HG02943 (cell line): Measurements from ENCODE around the gene FRMD3.

Experiments
- ATAC-seq: cut with Tn5 transposase; IDR thresholded peaks from one replicate; pipeline ENCODE4 v1.9.1; 2021; ENCODE audit warnings: mild to moderate bottlenecking, low read depth, moderate library complexity; ENCODE audit not compliant: unreplicated experiment

Gene FRMD3

DNA sequence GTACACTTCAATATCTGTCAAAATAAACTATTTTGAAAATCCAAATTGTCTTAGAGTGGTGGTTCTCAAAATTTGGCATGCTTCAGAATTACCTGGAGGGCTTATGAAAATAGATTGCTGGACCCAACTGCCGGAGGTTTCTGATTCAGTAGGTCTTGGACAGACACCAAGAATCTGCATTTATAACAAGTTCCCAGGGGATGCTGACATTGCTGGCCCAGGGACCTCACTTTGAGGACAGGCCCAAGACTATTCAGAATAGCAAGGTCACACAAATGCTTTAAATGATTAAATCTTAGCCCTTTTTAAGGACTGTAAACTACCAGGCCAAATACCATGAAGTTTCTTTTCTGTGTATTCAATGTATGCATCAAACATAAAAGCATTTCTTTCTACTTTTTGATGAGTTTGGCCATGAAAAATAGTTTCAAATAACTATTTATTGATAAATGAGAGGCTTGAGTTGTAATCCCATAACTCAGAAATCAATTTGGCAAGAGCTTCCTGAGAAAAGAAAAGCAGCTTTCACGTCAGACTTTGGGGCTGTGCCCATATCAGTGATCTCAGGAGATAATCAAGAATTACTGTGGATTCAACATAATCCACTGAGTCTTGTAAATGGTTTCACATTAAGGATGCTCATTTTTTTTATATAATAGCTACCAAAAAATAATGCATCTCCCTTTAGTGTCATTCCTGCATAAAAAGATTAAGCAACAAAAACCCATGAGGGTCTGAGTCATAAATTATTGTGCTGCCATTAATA is 191.4 kb downstream of the FRMD3 start:
- no peak for ATAC-seq

DNA sequence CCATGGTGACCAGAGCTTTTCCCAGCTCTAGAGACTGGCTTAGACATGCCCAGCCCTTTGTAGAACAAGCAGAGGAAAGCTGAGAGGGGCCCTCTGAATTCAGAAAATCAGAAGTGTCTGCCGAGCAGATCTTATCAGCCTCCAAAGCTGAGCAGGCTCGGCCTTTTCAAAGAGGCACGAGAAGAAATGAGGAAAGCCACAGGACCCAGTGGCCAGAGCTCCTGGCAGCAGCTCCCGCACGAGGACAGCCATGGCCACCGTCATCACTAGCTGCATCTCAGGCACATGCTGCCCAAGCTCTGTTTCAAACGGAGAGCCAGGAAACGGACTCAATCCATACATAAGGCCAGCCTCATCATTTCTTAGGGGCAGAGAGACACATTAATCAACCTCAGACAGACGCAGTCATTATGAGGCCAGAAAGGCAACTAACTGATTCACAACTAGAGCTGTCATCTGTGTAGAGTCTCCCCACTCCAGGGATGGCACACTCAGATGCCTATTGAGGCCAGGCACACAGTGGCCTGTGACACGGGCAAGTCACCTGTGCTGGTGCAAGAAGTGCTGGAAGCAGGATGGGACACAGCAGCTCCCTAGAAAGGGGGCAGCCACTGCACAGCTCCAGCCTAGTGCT is 194.7 kb downstream of the FRMD3 start:
- ATAC-seq: no peak

DNA sequence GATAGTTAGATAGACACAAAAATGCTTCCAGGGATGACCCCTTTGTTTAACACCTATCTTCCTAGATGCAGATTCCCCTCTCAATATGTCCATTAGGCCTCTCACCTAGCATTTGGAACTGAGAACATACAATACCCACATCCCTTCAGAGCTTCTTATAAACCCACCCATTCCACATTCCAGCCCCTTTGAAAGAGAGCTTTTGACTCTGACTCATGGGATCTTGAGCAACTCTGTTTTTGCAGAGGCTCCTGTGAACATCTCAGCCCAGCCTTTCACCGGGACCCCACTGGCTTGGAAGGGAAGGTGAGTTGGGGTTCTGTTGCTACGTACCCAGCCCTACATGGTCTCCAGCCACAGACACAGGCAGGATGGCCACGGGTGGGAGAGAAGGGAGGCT is 195.5 kb downstream of the FRMD3 start:
- no peak for ATAC-seq

DNA sequence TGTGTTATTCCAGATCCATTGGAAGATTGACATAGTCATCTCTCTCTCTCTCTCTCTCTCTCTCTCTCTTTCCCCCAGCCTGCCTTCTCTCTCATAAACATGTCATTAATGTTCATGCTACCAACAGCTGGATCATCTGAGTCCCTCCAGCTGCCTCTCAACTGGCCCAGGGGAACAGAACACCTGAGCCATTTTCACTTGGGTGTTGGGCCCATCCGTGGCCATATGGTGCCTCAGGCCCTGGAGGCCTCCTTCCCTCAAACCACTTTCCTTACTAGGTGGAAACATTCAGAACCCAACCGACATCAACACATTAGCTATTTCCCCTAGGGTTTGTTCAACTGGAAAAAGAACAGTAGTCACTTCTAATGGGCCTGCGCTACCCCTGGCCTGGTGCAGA is 196.2 kb downstream of the FRMD3 start:
- ATAC-seq: no peak

DNA sequence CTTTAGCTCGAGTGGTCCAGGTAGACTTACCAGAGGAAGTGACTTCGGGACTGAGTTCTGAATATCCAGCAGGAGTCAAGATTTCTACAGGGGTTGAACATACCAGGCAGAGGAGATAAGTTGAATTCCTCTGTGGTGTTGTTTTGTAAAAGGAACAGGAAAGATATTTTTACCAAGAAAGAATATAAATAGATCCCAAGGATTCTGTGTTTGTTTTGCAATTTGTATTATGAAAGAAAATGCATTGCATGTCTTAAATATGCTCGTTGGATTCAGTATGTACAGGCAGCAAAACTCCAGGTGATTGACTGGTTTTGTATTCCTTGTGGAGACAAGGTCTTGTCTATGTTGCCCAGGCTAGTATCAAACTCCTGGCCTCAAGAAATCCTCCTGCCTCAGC is 197.8 kb downstream of the FRMD3 start:
- ATAC-seq: no peak

DNA sequence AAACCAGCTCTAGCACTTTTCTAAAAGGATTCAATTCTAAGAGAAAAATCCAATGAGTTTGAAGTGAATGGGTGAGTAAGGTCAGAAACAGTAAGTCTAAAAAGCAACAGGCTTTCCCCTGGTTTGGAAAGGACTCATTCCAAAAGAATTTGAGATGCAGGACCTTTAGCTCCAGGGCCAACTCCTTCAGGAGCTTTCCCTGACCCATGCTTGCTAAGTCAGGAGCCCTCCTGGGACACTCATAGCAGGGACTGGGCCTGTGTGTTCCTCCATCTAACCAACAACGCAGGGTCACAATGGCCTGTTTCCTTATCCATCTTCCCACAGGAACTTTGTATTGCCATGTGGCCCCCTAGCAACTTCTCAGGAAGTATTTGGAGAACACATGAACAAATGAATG is 198.8 kb downstream of the FRMD3 start:
- no peak for ATAC-seq

DNA sequence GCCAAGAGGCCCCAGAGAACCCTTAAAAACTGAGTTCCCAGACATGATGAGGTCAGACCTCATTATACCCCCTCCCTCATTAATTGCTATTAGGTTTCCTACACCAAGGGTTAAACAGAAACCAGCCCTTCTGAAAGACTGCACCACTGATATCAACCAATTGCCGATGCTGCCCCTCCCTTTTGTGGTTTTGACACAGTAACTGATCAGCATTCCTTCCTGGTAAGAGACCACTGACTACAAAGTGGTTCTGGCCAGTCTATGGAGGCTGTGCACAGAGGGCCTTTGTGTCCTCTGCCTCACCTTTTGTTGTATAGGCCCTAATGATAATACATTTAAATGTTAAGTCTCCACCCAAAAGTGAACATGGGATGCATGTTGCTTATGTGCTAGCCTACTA is 201.5 kb downstream of the FRMD3 start:
- ATAC-seq: no peak

DNA sequence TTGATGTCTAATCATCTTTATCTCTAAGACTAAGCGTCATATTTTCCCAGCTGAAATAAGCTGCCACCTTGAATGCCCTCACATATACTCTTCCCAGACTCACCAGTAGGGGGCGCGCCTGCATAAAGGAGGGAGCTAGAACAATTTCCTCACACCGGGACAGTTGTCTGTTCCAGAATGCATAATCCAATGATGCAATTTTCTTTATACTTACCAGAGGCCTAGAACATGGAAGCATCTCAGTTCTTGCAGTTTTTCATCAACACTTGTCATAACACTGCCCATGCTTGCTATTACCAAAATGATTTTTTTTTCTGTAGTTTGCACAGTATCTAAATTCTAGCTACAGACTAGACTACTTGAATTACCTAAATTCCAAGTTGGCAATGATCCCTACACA is 203.9 kb downstream of the FRMD3 start:
- peak; percentile 69 for ATAC-seq

DNA sequence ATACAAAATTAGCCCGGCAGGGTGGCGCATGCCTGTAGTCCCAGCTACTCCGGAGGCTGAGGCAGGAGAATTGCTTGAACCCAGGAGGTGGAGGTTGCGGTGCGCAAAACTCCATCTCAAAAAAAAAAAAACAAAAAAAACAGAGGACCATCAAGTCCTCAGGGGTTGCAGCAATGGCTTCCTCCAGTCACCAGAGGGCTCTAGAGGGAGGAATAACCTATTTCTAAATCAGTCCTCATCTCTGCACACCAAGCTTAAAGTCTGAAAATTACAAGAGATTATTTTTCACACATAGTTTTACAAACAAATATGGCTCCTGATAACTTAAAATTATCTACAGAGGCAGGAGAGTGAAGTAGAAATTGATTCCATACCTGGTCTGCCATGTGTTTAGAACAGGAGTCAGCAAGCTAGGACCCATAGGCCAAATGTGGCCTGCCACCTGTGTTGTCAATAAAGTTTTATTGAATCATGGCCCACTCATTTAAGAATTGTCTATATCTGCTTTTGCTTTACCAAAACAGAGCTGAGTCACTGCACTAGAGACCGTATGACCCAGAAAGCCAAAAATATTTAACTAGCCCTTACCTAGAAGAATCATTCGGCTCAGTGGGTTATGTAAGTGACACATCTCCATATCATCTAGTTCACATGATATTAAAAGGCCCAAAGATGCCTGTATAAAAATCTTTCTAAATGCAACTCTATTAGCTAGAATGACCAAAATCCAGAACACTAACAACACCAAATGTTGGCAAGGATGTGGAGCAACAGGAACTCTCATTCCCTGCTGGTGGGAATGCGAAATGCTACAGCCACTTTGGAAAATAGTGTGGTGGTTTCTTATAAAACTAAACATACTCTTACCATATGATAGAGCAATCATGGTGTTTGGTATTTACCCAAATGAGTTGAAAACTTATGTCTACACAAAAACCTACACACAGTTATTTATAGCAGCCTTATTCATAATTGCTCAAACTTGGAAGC is 207.7 kb downstream of the FRMD3 start:
- ATAC-seq: no peak

DNA sequence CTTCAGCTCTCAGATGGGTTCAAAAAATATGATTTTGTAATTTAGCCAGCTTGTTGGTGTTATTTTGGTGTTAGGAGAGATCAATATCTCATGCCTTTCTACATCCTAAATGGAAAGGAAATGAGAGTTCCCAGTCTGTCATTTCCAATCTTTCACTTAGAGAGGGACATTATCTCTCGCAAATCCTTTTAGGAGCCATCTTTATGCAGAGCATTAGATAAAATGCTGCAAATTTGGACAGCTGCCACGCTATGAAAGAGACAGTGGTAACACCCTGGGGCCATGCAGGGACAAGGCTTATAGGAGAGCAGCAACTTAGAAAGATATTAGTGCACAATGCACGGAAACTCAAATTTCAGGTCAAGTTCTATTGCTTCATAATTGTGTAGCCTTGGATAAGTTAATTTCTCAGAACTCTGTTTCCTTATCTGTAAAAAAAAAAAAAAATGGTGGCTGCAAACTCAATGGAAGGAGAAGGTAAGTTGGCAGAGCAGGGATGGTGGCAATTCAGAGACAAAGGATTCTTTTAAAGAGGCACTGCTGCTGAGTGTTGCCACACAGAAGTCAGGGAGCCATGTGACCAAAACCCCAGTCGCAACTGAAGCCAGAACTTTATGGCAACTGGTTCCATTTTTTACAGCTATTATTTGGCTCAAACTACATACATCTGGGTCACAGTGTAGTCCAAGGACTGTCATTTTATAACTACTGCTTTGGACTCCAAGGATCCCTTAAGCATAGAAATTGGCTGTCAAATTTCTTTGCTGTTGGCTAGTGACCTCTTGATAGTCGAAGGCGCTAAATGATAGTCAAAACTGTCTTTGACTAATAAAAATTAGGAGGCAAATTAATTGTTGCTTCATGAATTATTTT is 210.2 kb downstream of the FRMD3 start:
- no peak for ATAC-seq

DNA sequence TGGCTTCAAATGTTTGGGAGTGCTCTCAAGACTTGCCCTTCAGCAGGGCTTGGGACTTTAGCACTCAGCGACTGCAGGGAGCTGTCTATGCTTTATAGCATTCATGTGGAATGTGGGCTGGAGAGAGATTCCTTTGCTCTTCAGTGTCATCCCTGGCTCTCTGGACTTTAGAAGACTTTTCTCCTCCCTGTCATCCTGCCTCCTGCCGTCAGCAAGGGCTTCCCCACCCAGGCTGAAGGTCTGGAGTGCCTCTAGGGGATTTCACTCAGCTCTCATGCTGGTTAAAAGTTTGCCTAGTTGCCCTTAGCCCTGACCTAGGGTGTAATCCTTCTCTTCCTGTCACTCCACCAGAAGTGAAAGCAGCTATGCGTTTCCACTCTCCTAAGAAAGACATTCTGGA is 210.9 kb downstream of the FRMD3 start:
- ATAC-seq: no peak

DNA sequence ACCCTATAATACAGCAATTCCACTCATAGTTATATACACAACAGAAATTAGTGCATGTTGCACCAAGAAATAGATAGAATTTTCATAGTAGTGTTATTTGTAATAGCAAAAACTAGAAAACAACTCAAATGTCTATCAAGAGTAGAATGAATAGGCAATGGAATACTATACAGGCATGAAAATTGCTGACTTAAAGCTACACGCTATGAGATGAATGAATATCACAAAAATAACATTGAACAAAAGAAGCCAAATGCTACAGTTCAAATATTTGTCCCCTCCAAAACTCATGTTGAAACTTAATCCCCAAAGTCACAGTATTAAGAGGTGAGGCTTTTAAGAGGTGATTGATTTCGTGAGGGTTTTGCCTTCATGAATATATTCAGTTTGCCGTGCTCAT is 215.1 kb downstream of the FRMD3 start:
- ATAC-seq: no peak

DNA sequence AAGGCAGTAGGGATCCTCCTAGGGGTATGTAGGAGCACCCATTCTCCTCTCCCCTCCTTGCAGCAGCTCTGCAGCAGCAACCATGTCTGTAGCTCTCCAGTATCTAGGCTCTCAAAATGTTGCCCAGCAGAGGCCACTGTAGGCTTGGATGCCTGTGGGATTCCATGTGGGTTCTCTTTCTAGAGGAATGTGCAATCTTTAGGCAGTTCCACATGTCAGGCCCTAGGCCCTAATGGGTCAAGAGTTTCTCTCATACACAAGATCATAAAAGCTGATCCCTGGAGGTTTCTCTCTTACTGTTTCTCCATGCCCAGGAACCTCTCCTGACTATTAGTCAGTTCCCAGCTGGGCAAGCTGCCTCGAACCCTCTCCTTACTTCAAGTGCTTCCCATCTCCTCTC is 215.8 kb downstream of the FRMD3 start:
- no peak for ATAC-seq

DNA sequence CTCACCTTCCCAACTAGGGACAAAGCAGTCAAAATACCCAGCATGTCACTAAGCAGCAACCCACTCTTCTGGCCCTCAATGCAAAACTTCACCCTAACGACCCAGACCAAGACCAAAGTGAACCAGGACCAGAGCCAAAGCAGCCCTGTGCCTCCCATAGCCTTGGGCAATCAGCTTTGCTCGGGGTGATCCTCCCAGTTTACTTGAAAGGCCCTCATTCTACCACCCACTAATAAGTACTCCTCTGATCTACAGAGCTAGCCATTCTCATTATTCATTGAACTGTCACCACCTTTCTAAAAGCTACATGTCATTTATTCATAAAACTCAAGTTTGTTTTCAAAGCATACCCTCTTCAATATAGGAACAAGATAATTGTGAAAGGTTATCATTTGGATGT is 221.0 kb downstream of the FRMD3 start:
- ATAC-seq: no peak

DNA sequence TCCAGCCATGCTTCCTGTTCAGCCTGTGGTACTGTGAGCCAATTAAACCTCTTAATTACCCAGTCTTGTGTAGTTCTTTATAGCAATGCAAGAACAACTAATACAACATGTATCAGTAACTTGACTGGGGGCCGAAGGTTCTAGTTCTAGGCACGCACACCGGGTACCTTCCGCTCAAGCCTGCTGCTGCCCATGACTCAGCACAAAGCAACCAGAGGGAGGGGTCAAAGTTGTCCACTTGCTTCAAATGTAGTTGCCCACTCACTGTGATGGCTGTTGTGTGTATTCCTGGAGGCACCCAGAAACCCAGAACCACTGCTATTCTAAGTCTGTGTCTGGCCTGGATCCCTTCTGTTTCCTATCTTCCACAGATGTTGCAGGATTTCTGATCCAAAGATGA is 222.6 kb downstream of the FRMD3 start:
- no peak for ATAC-seq

DNA sequence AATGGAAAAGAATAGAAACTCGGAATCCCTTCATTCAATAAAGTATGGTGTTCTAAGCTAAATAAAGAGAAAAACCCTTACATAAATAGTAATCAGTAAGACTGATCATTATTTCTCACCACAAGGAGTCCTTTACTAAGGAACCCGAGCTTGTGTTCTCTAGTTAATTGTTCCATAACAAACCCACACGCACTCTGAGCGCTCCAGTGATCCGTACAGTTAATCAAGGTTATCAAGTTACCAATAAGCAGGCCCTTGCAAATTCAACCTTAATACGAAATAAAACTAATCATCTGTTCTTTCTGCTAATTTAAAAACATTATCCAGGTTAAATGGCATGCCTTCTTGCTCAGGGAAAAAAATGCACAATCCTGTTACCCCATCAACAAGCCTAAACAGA is 224.4 kb downstream of the FRMD3 start:
- no peak for ATAC-seq

DNA sequence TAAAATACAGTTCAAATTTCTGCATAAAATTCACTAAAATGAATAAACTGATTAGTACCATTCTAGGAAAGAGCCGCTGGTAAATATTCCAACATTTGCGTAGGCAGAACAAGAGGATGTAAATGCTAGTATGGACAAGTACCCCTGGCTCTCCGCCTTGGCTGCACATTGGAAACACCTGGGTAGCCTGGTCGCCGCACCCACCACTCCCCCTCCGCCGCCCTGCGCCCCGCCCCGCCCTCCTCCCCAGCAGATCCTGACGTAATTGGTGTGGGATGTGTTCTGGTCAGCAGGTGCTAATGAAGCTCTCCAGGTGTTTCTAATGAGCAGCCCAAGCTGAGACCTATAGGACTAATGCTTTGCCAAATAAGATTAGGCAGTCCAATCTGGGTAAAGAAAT is 225.7 kb downstream of the FRMD3 start:
- no peak for ATAC-seq

DNA sequence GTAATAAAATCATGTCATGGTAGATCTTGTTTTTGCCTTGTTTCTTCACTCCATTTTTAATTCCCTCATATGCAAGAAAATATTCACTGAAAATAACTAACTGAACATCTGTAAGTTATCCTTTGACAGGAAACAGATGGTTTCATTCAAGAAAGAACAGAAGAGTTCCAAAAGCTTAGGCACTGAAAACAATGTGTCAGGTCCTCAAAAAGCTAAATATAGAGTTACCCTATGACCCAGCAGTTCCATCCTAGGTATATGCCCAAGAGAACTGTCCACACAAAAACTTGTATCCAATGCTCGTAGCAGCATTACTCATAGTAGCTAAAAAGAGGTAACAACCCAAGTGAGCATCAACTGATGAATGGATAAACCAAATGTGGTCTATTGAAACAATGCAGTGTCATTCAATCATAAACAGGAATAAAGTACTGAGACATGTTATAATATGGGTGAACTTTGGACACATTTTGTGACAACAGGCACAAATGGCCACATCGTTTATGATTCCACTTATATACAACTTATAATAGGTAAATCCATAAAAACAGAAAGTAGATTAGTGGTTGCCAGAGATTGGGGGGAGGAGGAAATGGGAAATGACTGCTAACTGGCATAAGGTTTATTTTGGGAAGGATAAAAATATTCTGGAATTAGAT is 231.0 kb downstream of the FRMD3 start:
- ATAC-seq: no peak

DNA sequence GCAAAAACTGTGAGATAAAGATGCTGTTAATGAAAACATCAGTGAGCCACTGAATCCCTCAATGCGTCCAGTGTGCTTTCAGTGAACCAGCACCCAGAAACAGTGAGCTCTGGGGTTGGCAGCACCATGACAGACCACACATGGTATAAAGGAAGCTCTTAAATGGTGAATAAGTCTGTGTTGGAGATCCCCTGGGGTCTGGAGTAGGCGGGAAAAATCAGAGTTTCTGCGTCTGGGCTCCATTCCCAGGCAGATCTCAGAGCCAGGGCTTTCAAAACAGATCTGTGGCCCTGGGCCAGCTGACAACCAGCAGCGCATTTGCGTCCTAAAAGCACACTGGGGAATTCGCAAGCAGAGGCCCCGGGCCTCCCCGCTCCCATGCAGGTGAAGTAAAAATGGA is 233.5 kb downstream of the FRMD3 start:
- no peak for ATAC-seq

DNA sequence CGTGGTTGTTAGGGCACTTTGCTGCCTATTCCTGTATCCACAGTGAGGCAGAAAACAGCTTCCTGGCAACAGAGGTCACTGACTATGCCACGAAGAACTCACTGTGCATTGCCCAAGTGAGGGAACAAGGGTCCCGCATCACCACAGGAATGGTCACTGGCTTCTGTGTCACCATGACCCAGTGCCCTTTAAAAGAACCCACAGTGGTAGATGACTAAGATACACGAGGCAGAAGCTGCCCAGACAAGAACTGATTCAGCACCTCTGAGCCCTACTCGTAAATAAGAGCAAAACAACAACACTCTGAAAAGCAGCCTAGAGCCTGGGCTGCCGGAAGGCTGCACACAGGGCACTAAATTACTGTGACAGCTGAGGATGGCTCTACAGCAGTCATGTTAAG is 238.6 kb downstream of the FRMD3 start:
- ATAC-seq: no peak
